Prostate gland (tissue), 2 donors: Measurements from ENCODE around the gene C1orf185.
"Not testable (repeated sequence)": the region's sequence is repeated elsewhere in the genome, so short reads cannot be mapped to it uniquely, and the experiment has no call there.

Experiments used
- CTCF ChIP-seq, 4 experiments: fragments of 200-600 bp in 2 of 4; fragments of 450-650 bp in 2 of 4; sonication (generic) in 2 of 4; IDR thresholded peaks; 1 replicate in 3 of 4; 2 replicates in 1 of 4; pipeline ENCODE4 v1.5.1; 2016 to 2019; ENCODE audit warnings: antibody characterized with exemption in 4 of 4, mild to moderate bottlenecking in 2 of 4, moderate library complexity in 2 of 4
- POLR2A ChIP-seq: fragments of 450-650 bp; IDR thresholded peaks from one replicate; pipeline ENCODE4 v1.6.1; 2016; ENCODE audit warnings: antibody characterized with exemption, mild to moderate bottlenecking

GRCh38 chr1:51162560-51162959 is 60.5 kb downstream of the C1orf185 start:
- TF ChIP-seq CTCF (IDR thresholded peaks at IDR 0.05); POLR2A: not testable (repeated sequence)
